H9 (cell line): ENCODE results near the gene LEF1. TPM values are rescaled to one million over a fixed set of nuclear protein-coding genes. Genes with fewer than 3 reads are reported as not detected.

ENCODE experiments used
- DNase-seq: peaks from one replicate; pipeline ENCODE4 v3.0.0-alpha.2; 2017
- H2AFZ ChIP-seq: one replicate; pipeline ENCODE4 v1.6.1; 2013; ENCODE audit warnings: mild to moderate bottlenecking, low read length, control low read depth, moderate library complexity
- H2AK5ac ChIP-seq: 2 replicates; pipeline ENCODE4 v1.6.1; 2013; ENCODE audit warnings: low read length, control low read depth, mixed read lengths; ENCODE audit not compliant: insufficient read length
- H2BK120ac ChIP-seq: one replicate; pipeline ENCODE4 v1.6.1; 2013; ENCODE audit warnings: low read depth, mild to moderate bottlenecking, low read length, control low read depth, inconsistent platforms; ENCODE audit not compliant: poor library complexity, severe bottlenecking
- H2BK12ac ChIP-seq: 2 replicates; pipeline ENCODE4 v1.6.1; 2013; ENCODE audit warnings: low read length, control low read depth, mixed read lengths, low read depth; ENCODE audit not compliant: insufficient read length
- H2BK15ac ChIP-seq: 2 replicates; pipeline ENCODE4 v1.6.1; 2013; ENCODE audit warnings: low read depth, low read length, control low read depth
- H2BK20ac ChIP-seq: one replicate; pipeline ENCODE4 v1.6.1; 2013; ENCODE audit warnings: low read depth, mild to moderate bottlenecking, low read length, control low read depth, inconsistent platforms; ENCODE audit not compliant: poor library complexity, severe bottlenecking
- H2BK5ac ChIP-seq: 2 replicates; pipeline ENCODE4 v1.6.1; 2013; ENCODE audit warnings: low read length, control low read depth, mixed read lengths; ENCODE audit not compliant: insufficient read length
- H3K14ac ChIP-seq: 2 replicates; pipeline ENCODE4 v1.6.1; 2013; ENCODE audit warnings: low read length, control low read depth; ENCODE audit not compliant: insufficient read depth
- H3K18ac ChIP-seq: 2 replicates; pipeline ENCODE4 v1.6.1; 2013; ENCODE audit warnings: low read depth, mild to moderate bottlenecking, mixed read lengths, low read length, control low read depth; ENCODE audit not compliant: insufficient read length
- H3K23ac ChIP-seq: 2 replicates; pipeline ENCODE4 v1.6.1; 2013; ENCODE audit warnings: low read length, control low read depth, mixed read lengths, low read depth; ENCODE audit not compliant: insufficient read length
- H3K23me2 ChIP-seq: 2 replicates; pipeline ENCODE4 v1.6.1; 2013; ENCODE audit warnings: low read depth, mild to moderate bottlenecking, mixed read lengths, low read length, control low read depth; ENCODE audit not compliant: insufficient read length, poor library complexity, severe bottlenecking
- H3K27ac ChIP-seq: 2 replicates; pipeline ENCODE4 v1.5.1; 2013; ENCODE audit warnings: low read length, control low read depth, mixed read lengths, low read depth; ENCODE audit not compliant: insufficient read length
- H3K27me3 ChIP-seq: 2 replicates; pipeline ENCODE4 v1.6.1; 2013; ENCODE audit warnings: low read length, control low read depth, inconsistent platforms; ENCODE audit not compliant: insufficient read depth
- H3K4ac ChIP-seq: 2 replicates; pipeline ENCODE4 v1.6.1; 2013; ENCODE audit warnings: low read depth, mild to moderate bottlenecking, control low read depth, inconsistent platforms, low read length, moderate library complexity
- H3K4me1 ChIP-seq: 2 replicates; pipeline ENCODE4 v1.6.1; 2013; ENCODE audit warnings: low read length, control low read depth, inconsistent platforms; ENCODE audit not compliant: insufficient read depth
- H3K4me2 ChIP-seq: 2 replicates; pipeline ENCODE4 v1.6.1; 2013; ENCODE audit warnings: low read length, control low read depth, mixed read lengths; ENCODE audit not compliant: insufficient read length, insufficient read depth
- H3K56ac ChIP-seq: 2 replicates; pipeline ENCODE4 v1.6.1; 2013; ENCODE audit warnings: low read depth, mild to moderate bottlenecking, mixed read lengths, low read length, control low read depth; ENCODE audit not compliant: insufficient read length
- H3K79me1 ChIP-seq: 2 replicates; pipeline ENCODE4 v1.6.1; 2013; ENCODE audit warnings: low read depth, mild to moderate bottlenecking, moderate library complexity, low read length, control low read depth, inconsistent platforms; ENCODE audit not compliant: insufficient read depth, poor library complexity, severe bottlenecking
- H3K79me2 ChIP-seq: 2 replicates; pipeline ENCODE4 v1.6.1; 2013; ENCODE audit warnings: low read length, control low read depth, inconsistent platforms; ENCODE audit not compliant: insufficient read depth
- H3K9ac ChIP-seq: 2 replicates; pipeline ENCODE4 v1.6.1; 2013; ENCODE audit warnings: low read length, control low read depth, mixed read lengths; ENCODE audit not compliant: insufficient read length; ENCODE audit errors: extremely low read depth
- H3K9me3 ChIP-seq: one replicate; pipeline ENCODE4 v1.6.1; 2013; ENCODE audit warnings: low read depth, low read length, inconsistent platforms; ENCODE audit not compliant: control insufficient read depth
- H3T11ph ChIP-seq: one replicate; pipeline ENCODE4 v1.6.1; 2013; ENCODE audit warnings: mild to moderate bottlenecking, low read length, control low read depth, inconsistent platforms
- H4K20me1 ChIP-seq: one replicate; pipeline ENCODE4 v1.6.1; 2013; ENCODE audit not compliant: control insufficient read depth, insufficient read length, insufficient read depth
- H4K5ac ChIP-seq: 2 replicates; pipeline ENCODE4 v1.6.1; 2013; ENCODE audit warnings: low read depth, mild to moderate bottlenecking, mixed read lengths, low read length, control low read depth; ENCODE audit not compliant: insufficient read length
- H4K8ac ChIP-seq: replicated peaks from 2 replicates; pipeline ENCODE4 v1.6.1; 2013; ENCODE audit warnings: low read length, control low read depth, mixed read lengths, low read depth; ENCODE audit not compliant: insufficient read length
- H4K91ac ChIP-seq: 2 replicates; pipeline ENCODE4 v1.6.1; 2013; ENCODE audit warnings: low read depth, mild to moderate bottlenecking, moderate library complexity, mixed read lengths, low read length, control low read depth; ENCODE audit not compliant: insufficient read length
- H3K27ac Mint-ChIP-seq, 3 experiments: 2 replicates in 2 of 3; 3 replicates in 1 of 3; pipeline ENCODE4 v1.8.0; 2020 to 2021; ENCODE audit warnings: mixed read lengths in 3 of 3, mild to moderate bottlenecking in 1 of 3, moderate library complexity in 1 of 3
- H3K27me3 Mint-ChIP-seq: 2 replicates; pipeline ENCODE4 v1.8.0; 2021; ENCODE audit warnings: low read depth, mild to moderate bottlenecking, moderate library complexity, mixed read lengths
- H3K36me3 Mint-ChIP-seq, 3 experiments: 2 replicates in 2 of 3; 3 replicates in 1 of 3; pipeline ENCODE4 v1.8.0; 2020 to 2021; ENCODE audit warnings: low read depth in 3 of 3, mixed read lengths in 3 of 3; ENCODE audit not compliant: insufficient read depth in 1 of 3
- H3K4me1 Mint-ChIP-seq, 2 experiments: 2 replicates each; pipeline ENCODE4 v1.8.0; 2020; ENCODE audit warnings: mixed read lengths in 2 of 2
- H3K4me3 Mint-ChIP-seq, 2 experiments: 2 replicates in 1 of 2; 3 replicates in 1 of 2; pipeline ENCODE4 v1.8.0; 2020 to 2021; ENCODE audit warnings: mild to moderate bottlenecking in 2 of 2, mixed read lengths in 2 of 2, moderate library complexity in 1 of 2
- H3K9me3 Mint-ChIP-seq, 2 experiments: 2 replicates in 1 of 2; 3 replicates in 1 of 2; pipeline ENCODE4 v1.8.0; 2020; ENCODE audit warnings: mild to moderate bottlenecking in 2 of 2, mixed read lengths in 2 of 2, moderate library complexity in 1 of 2
- WGBS: extraction: QIAGEN DNeasy Blood & Tissue Kit; methylation state at CpG from one replicate; pipeline ENCODE4 v1.1.7; 2013; ENCODE audit warnings: missing lambda C conversion rate, low lambda C conversion rate, mixed read lengths; ENCODE audit not compliant: insufficient read length; ENCODE audit errors: extremely low coverage; 5-methylcytosine and 5-hydroxymethylcytosine counted together
- total RNA-seq: library from RNA; stranded (reverse); gene quantifications from 2 replicates; pipeline ENCODE4 v1.2.1, GENCODE V29; 2021
- TF ChIP-seq, protein P1 (sequence below): fragments of 200-600 bp; sonication (generic); conservative IDR thresholded peaks from 3 replicates; pipeline ENCODE4 v1.8.0; 2021; ENCODE audit warnings: antibody characterized with exemption, mild to moderate bottlenecking

The LEF1 gene
- total RNA-seq, 1 experiment from 2014 or later, result 2.5 TPM

DNA sequence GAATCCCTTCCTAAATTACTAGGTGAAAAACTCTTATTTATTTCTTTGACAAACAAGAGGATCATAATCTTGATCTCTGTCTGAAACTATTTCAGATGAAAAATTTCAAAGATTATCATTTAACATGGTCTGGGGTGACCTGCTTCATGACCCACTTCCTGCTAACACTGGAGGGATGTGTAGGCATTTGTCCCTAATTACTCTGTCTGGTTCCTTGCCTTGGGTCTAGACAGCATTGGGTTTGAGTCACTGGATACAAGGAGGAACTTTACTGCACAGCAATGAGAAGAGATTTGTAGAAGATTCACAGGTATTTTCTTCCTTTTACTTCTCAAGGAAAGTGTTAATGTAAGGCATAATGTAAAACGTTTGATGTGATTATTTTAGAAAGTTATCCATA lies 67.9 kb downstream of the LEF1 start:
- H2AK5ac ChIP-seq, result no peak overlapping the region
- H3K79me1 ChIP-seq, result no peaks in the 10 kb centered on the region
- no peak overlapping the region for H4K8ac ChIP-seq
- no peak overlapping the region for H2BK120ac ChIP-seq
- no peaks in the 10 kb centered on the region for H3K9me3 ChIP-seq
- no peak overlapping the region for H4K91ac ChIP-seq
- no peaks in the 10 kb centered on the region for H4K20me1 ChIP-seq
- Mint-ChIP-seq H3K4me1 (peaks cover 0 to 3% of the 10 kb centered on the region in 2 experiments; a peak in 1 of 4 replicates), H3K4me3 (no peak overlapping the region), H3K27me3 (peaks cover 6% of the 10 kb centered on the region), H3K9me3 (no peaks in the 10 kb centered on the region), H3K27ac (no peak overlapping the region), H3K36me3 (no peaks in the 10 kb centered on the region)
- no peak overlapping the region for H2BK20ac ChIP-seq
- no peak overlapping the region for H2BK15ac ChIP-seq
- H3K4ac ChIP-seq, result no peak overlapping the region
- H3K18ac ChIP-seq, result no peak overlapping the region
- H3K27me3 ChIP-seq, result no peaks in the 10 kb centered on the region
- H3T11ph ChIP-seq, result no peak overlapping the region
- H4K5ac ChIP-seq, result no peak overlapping the region
- TF ChIP-seq, protein P1, sequence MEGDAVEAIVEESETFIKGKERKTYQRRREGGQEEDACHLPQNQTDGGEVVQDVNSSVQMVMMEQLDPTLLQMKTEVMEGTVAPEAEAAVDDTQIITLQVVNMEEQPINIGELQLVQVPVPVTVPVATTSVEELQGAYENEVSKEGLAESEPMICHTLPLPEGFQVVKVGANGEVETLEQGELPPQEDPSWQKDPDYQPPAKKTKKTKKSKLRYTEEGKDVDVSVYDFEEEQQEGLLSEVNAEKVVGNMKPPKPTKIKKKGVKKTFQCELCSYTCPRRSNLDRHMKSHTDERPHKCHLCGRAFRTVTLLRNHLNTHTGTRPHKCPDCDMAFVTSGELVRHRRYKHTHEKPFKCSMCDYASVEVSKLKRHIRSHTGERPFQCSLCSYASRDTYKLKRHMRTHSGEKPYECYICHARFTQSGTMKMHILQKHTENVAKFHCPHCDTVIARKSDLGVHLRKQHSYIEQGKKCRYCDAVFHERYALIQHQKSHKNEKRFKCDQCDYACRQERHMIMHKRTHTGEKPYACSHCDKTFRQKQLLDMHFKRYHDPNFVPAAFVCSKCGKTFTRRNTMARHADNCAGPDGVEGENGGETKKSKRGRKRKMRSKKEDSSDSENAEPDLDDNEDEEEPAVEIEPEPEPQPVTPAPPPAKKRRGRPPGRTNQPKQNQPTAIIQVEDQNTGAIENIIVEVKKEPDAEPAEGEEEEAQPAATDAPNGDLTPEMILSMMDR, result no peak
- no peak overlapping the region for H2BK5ac ChIP-seq
- H3K56ac ChIP-seq, result no peak overlapping the region
- no peak overlapping the region for H3K14ac ChIP-seq
- H3K27ac ChIP-seq, result no peak overlapping the region
- H2AFZ ChIP-seq, result no peak overlapping the region
- no peak overlapping the region for H3K4me2 ChIP-seq
- no peaks in the 10 kb centered on the region for H3K4me1 ChIP-seq
- H3K9ac ChIP-seq, result no peak overlapping the region
- no peak for DNase-seq
- no CpG with 5 or more reads among the region's 1 CpG for WGBS
- H2BK12ac ChIP-seq, result no peak overlapping the region
- H3K23ac ChIP-seq, result no peak overlapping the region
- no peaks in the 10 kb centered on the region for H3K23me2 ChIP-seq
- H3K79me2 ChIP-seq, result no peaks in the 10 kb centered on the region
